SK-MEL-5 (cell line): ENCODE data around the gene OPTC. TPM values are rescaled to one million over a fixed set of nuclear protein-coding genes. Genes with fewer than 3 reads are reported as not detected.
"Not testable (repeated sequence)": the region's sequence is repeated elsewhere in the genome, so short reads cannot be mapped to it uniquely, and the experiment has no call there.

Source experiments
- DNase-seq: peaks from one replicate; pipeline ENCODE4 v3.0.0-alpha.2; 2016; ENCODE audit warnings: low read depth, low spot score
- in situ Hi-C: cut with HindIII; loops from 2 replicates; pipeline ENCODE4 v1.10.0; 2016; ENCODE audit warnings: low sequenced_read_pairs, high pct_unique_total_duplicates, low pct_unique_long_range_greater_than_20kb
- total RNA-seq: library from RNA; depleted of rRNA; stranded (reverse); fragments of >200 nt; shearing (Covaris generic); gene quantifications from 2 replicates; pipeline ENCODE4 v1.2.3, GENCODE V29; 2014

OPTC gene
- total RNA-seq, 1 experiment from 2014 or later, result not detected

GRCh38 chr1:203506858-203507626 is 13.1 kb downstream of the OPTC start:
- in situ Hi-C loops, result no loop called here
- DNase-seq, result no peak

GRCh38 chr1:203507759-203508158 is 13.8 kb downstream of the OPTC start:
- in situ Hi-C loops, result no loop called here

GRCh38 chr1:203508463-203509073 is 14.6 kb downstream of the OPTC start:
- in situ Hi-C loops, result no loop called here
- DNase-seq, result no peak

More at GRCh38 chr1:203507759-203508158, 13.8 kb downstream of the OPTC start:
- no peak for DNase-seq

- in situ Hi-C loops, result no loop called here
- no peak for DNase-seq
These were observed 15.2 kb downstream of the OPTC start for GRCh38 chr1:203509135-203509534.

- no peak for DNase-seq
- in situ Hi-C loops, result no loop called here
These were observed 17.6 kb downstream of the OPTC start for GRCh38 chr1:203511513-203511912.

- in situ Hi-C loops, result no loop called here
- DNase-seq, result no peak
These were observed 18.0 kb downstream of the OPTC start for GRCh38 chr1:203511930-203512329.

- in situ Hi-C loops, result no loop called here
- DNase-seq, result no peak
These were observed 18.5 kb downstream of the OPTC start for GRCh38 chr1:203512517-203512847.

- peak; percentile 54 for DNase-seq
- in situ Hi-C loops, result no loop called here
These were observed 19.1 kb downstream of the OPTC start for GRCh38 chr1:203512848-203513584.

GRCh38 chr1:203513585-203514031 is 19.7 kb downstream of the OPTC start:
- DNase-seq, result no peak
- in situ Hi-C loops, result no loop called here

GRCh38 chr1:203516184-203516583 is 22.2 kb downstream of the OPTC start:
- in situ Hi-C loops, result no loop called here
- no peak for DNase-seq

GRCh38 chr1:203516906-203517305 is 23.0 kb downstream of the OPTC start:
- DNase-seq, result no peak
- in situ Hi-C loops, result no loop called here

- DNase-seq, result no peak
These were observed 23.6 kb downstream of the OPTC start for GRCh38 chr1:203517426-203518110.

GRCh38 chr1:203518139-203518538 is 24.2 kb downstream of the OPTC start:
- in situ Hi-C loops, DNase-seq: not testable (repeated sequence)

More at GRCh38 chr1:203517426-203518110, 23.6 kb downstream of the OPTC start:
- in situ Hi-C loops, result no loop called here

- in situ Hi-C loops, result no loop called here
- DNase-seq, result no peak
These were observed 24.6 kb downstream of the OPTC start for GRCh38 chr1:203518541-203518940.

GRCh38 chr1:203519053-203519840 is 25.3 kb downstream of the OPTC start:
- in situ Hi-C loops, result no loop called here
- DNase-seq, result no peak

GRCh38 chr1:203519896-203520295 is 25.9 kb downstream of the OPTC start:
- in situ Hi-C loops, result no loop called here
- no peak for DNase-seq

GRCh38 chr1:203520315-203520714 is 26.4 kb downstream of the OPTC start:
- DNase-seq, result no peak
- in situ Hi-C loops, result no loop called here
